KG1 (cell line): ENCODE data around the gene CATSPER1.
"Not testable (repeated sequence)": the region's sequence is repeated elsewhere in the genome, so short reads cannot be mapped to it uniquely, and the experiment has no call there.

Experiments
- DNase-seq: peaks from one replicate; lab custom pipeline; 2025; lab: John Stamatoyannopoulos, UW

Gene CATSPER1

GRCh38 chr11:66051766-66052663 lies 25.7 kb upstream of the CATSPER1 start, which contains the start of gene SF3B2:
SF3B2 (plus strand) TSS chr11:66052364; CDS start chr11:66052385, 21 bp downstream.
- DNase-seq, result peak; percentile 99

- no peak for DNase-seq
Measured at GRCh38 chr11:66051371-66051765, 25.1 kb upstream of the CATSPER1 start.

GRCh38 chr11:66050581-66051231 lies 24.4 kb upstream of the CATSPER1 start:
- DNase-seq, result no peak

- no peak for DNase-seq
Measured at GRCh38 chr11:66048547-66049323, 22.5 kb upstream of the CATSPER1 start, which contains the start of gene GAL3ST3. GAL3ST3 (minus strand) TSS chr11:66049161; CDS start chr11:66045415, 3,746 bp downstream.

- no peak for DNase-seq
Measured at GRCh38 chr11:66047541-66048365, 21.5 kb upstream of the CATSPER1 start.

GRCh38 chr11:66046901-66047300 lies 20.6 kb upstream of the CATSPER1 start:
- DNase-seq, result no peak

GRCh38 chr11:66045177-66045639 lies 18.9 kb upstream of the CATSPER1 start:
- DNase-seq, result peak; percentile 80

- no peak for DNase-seq
Measured at GRCh38 chr11:66044757-66045156, 18.5 kb upstream of the CATSPER1 start.

- DNase-seq, result no peak
Measured at GRCh38 chr11:66042996-66043906, 17.0 kb upstream of the CATSPER1 start.

GRCh38 chr11:66042227-66042995 lies 16.1 kb upstream of the CATSPER1 start:
- no peak for DNase-seq

GRCh38 chr11:66039765-66040164 lies 13.5 kb upstream of the CATSPER1 start:
- no peak for DNase-seq

- no peak for DNase-seq
Measured at GRCh38 chr11:66037327-66037726, 11.0 kb upstream of the CATSPER1 start.

- DNase-seq, result no peak
Measured at GRCh38 chr11:66036334-66036710, 10.0 kb upstream of the CATSPER1 start.

- no peak for DNase-seq
Measured at GRCh38 chr11:66035653-66036333, 9.5 kb upstream of the CATSPER1 start.

GRCh38 chr11:66032957-66033735 lies 6.9 kb upstream of the CATSPER1 start:
- no peak for DNase-seq

GRCh38 chr11:66023186-66023440 lies 3.2 kb downstream of the CATSPER1 start:
- not testable (repeated sequence) for DNase-seq

GRCh38 chr11:66022401-66023185 lies 3.7 kb downstream of the CATSPER1 start:
- peak; percentile 85 for DNase-seq
